ENCODE measurements around the gene PTGFRN.

The PTGFRN gene

DNA sequence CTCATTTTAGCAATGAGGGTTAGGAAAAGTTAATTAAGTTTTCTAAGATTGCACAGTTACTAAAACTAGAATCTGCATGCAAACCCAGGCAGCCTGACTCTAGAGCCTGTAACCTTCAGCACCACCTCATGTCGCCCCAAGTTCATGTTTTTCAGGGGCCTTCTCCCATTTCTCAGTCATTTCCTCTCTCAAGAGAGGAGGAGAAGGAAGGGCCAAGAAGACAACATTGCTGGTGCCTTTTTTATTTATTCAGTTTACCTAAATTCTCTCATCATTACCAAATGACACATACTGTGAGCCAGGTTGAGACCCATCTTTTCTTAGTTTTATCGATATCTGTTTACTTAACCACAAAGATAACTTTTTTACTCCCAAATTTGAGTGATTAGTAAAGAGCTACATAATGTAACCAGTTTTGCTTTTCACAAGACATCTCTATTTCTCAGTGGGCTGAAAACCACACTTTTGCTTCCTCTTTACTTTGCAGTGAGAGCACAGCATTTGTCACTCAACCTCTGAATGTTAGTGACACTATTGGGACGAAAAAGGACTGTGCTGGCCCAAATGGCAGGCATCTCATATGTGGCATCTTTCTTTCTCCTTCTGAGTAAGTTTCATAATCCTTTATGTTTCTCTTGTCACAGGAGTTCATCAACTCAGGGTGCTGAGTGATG, 91.7 kb downstream of the PTGFRN start, which contains the start of gene CD101:
Gene CD101 (plus strand): TSS at position 507 of the 674 bp plus-strand sequence. CDS start 58 bp downstream, at position 565.
- no peak for DNase-seq (ENCODE audit: low spot score)

- no peak for DNase-seq (ENCODE audit: low spot score)
These were observed 93.6 kb downstream of the PTGFRN start for GRCh38 chr1:117003223-117003875.

DNA sequence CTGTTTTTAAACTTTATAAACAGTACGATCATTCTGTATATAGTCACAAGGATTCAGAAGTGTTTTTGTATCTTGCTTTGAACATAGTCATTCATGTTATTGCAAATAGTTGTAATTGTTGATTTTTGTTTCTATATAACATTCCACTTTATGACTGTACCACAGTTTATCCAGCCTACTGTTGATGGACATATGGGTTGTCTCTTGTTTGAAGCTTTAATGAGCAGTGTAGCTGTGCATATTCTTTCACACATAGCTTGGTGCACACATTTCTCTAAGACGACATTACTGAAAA, 98.0 kb downstream of the PTGFRN start:
- no peak for DNase-seq (ENCODE audit: low spot score)

DNA sequence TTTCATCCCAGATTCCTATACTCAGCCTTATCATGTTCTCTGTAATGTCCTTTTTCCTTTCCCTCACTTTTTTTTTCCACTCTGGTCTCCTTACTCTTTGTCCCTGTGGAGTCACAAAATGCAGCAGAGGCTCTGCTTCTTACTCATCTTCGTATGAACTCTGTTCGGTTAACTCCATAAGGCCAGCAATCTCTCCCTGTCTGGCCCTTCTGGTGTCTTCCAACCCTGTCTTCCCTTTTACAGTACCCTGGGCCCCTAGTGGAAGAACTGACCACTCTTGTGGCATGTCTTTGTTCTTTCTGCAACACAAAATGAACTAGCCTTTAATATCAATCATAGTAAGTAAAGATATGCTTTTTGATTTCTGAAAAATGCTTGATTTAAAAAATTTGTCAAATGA, 98.9 kb downstream of the PTGFRN start:
- no peak for DNase-seq (ENCODE audit: low spot score)

GRCh38 chr1:117009132-117009531, 99.4 kb downstream of the PTGFRN start:
- peak; percentile 28 for DNase-seq (ENCODE audit: low spot score)

DNA sequence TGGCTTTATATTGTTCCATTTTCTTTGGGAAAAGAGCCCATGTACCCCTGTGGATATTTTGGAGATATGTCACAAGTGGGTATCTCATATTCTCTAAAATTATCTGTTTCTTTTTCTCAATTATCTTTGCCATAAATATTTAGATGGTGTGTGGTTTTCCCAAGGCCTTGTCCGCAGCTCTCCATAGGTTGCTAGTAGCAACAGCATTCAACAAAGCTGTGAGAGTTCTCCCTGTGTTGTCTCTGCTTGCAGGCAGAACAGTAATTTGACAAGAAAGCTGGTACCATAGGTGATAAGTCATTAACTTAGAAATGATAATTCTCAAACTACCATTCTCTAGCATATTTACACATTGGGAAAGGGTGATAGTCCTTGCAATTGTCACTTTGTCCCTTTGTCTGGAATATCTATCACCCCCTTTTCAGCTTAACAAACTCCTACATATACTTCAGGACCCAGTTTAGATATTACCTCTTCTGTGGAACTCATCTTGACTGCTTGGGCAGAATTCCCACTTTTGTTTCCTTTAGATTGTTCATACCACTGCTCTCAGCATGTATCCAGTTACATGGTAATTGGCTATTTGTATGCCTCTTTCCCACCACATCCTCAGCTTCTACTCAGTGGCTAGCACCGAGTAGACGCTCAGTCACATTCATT, 100.7 kb downstream of the PTGFRN start:
- DNase-seq (ENCODE audit: low spot score): no peak

GRCh38 chr1:117011334-117011733, 101.6 kb downstream of the PTGFRN start:
- DNase-seq (ENCODE audit: low spot score): no peak

DNA sequence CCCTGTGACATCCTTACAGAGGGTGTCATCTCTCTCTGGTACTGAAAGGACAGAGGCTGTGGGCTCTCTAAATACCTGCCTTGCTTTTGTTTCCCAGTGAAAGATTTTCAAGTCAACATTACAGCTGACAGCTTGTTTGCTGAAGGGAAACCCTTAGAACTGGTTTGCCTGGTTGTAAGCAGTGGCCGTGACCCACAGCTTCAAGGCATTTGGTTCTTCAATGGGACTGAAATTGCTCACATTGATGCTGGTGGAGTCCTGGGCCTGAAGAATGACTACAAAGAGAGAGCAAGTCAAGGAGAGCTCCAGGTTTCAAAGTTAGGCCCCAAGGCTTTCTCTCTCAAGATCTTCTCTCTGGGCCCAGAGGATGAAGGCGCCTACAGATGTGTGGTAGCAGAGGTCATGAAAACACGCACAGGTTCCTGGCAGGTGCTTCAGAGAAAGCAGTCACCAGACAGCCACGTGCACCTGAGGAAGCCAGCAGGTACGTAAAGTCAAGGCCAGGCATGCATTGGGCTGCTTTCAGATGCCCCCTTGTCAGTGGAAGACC, 103.7 kb downstream of the PTGFRN start:
- DNase-seq (ENCODE audit: low spot score): no peak

- no peak for DNase-seq (ENCODE audit: low spot score)
These were observed 104.5 kb downstream of the PTGFRN start for GRCh38 chr1:117014209-117014608.

DNA sequence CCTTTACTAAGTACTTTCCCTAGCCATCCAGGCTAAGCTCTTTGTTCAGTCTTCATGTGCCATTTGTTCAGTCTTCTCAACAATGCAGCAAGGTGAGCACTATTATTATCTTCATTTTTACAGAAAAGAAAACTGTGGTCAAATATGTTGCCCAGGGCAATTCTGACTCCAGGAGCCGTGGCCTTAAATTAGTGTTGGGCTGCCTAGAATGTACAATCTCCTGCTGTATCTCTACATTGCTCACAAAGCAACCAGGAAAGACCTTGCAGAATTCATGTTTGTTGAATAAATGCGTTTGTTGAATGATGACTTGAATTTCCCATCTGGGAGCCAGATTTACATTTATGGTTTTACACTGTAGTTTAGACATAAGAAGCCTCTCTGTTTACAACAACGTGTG, 106.0 kb downstream of the PTGFRN start:
- no peak for DNase-seq (ENCODE audit: low spot score)

DNA sequence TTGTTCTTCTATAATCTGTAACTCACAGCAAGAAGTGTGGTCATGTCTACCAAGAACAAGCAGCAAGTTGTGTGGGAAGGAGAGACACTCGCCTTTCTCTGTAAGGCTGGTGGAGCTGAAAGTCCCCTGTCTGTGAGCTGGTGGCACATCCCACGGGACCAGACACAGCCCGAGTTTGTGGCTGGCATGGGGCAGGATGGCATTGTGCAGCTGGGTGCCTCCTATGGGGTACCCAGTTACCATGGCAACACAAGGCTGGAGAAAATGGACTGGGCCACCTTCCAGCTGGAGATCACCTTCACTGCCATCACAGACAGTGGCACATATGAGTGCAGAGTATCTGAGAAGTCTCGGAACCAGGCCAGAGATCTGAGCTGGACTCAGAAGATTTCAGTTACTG, 107.3 kb downstream of the PTGFRN start:
- no peak for DNase-seq (ENCODE audit: low spot score)

GRCh38 chr1:117017648-117018047, 107.9 kb downstream of the PTGFRN start:
- DNase-seq (ENCODE audit: low spot score): no peak

DNA sequence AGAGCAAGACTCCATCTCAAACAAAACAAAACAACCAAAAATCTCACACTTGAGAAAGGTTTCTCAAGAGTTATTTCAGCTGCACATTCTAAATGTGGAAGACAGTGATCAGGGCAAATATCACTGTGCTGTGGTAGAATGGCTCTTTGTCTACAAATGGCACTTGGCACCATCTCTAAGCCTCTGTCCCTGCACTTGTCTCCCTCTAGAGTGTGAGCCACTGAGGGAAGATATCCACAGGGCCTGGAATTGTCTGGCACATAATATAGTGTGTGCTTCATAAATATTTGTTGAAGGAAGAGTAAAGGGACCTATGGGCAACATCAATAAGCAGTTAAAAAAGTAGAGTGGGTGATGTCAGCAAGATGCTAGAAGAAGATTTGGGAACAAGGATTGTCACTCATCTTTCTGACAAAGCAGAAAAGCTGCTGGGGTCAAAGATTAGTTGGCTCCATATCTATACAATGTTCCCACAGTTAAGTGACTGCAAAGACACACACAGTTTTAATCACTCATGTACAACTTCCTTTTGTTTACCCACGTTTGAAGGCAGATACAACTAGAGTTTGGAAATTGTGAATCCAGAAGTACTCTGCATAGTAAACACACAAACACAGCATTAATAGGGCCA, 110.9 kb downstream of the PTGFRN start:
- DNase-seq (ENCODE audit: low spot score): no peak

GRCh38 chr1:117022114-117022513, 112.4 kb downstream of the PTGFRN start:
- no peak for DNase-seq (ENCODE audit: low spot score)

DNA sequence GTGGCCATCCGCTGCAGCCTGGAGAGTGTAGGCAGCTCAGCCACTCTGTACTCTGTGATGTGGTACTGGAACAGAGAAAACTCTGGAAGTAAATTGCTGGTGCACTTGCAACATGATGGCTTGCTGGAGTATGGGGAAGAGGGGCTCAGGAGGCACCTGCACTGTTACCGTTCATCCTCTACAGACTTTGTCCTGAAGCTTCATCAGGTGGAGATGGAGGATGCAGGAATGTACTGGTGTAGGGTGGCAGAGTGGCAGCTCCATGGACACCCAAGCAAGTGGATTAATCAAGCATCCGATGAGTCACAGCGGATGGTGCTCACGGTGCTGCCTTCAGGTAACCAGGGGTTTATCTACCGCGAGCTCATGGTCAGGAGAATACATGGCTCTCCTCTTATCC, 115.9 kb downstream of the PTGFRN start:
- no peak for DNase-seq (ENCODE audit: low spot score)

DNA sequence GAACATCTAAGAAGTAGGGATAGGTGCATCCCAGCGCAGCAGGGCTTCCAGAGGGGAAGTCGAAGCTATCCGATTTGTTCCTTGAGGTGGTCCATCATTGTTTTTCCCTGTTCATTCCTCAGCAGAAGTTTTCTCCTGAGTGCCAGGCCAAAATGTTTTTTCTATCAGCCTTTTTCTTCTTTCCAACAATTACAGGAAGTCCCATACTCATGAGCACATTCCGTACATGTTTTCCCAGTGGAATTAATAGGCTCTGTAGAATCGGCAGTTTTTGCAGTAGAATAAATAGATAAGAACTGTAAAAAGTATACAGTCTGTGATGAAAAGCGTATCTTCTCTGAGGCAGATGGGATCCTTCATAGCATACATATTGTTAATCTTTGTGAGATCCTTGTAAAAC, 116.6 kb downstream of the PTGFRN start:
- peak; percentile 28 for DNase-seq (ENCODE audit: low spot score)

DNA sequence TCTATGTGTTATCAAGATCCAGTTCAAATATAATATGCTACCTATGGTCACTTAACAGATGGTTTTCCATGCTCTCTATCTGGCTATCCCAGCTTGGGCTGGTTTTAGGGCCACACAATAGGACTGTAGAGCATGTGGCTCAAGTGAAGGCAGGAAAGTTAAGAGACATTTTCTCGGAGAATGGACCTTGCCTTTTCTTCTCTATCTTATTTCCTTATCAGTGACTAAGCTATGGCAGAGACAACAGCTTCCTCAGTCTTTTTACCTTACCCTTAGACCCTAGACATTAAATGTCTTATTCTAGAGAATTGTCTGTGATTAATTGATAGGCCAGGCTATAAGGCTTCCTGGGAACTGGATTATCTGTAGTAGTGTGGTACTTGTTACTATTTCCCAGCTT, 120.0 kb downstream of the PTGFRN start:
- no peak for DNase-seq (ENCODE audit: low spot score)

DNA sequence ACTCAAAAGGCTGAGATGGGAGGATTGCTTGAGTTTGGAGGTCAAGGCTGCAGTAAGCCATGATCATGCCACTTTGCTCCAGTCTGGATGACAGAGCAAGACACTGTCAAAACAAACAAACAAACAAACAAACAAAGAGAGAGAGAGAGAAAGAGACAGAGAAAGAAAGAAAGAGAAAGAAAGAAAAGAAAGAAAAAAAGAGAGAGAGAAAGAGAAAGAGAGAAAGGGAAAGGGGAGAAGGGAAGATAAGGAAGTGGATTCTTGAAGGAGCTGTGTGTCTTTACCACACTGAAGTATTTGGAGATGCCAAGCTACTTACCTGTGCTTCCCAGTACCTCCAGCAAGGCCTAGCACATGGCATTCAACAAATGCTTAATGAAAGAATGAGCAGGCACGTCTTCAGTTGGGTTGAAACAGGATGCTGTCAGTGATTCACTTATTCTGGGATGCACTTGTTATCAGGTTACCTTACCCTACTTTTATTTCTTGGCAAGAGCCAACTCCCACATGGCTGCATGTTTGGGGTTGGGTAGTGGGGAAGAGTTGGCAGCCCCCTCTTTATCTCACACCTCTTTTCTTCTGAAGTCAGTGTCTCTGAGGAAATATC, 120.7 kb downstream of the PTGFRN start:
- no peak for DNase-seq (ENCODE audit: low spot score)

DNA sequence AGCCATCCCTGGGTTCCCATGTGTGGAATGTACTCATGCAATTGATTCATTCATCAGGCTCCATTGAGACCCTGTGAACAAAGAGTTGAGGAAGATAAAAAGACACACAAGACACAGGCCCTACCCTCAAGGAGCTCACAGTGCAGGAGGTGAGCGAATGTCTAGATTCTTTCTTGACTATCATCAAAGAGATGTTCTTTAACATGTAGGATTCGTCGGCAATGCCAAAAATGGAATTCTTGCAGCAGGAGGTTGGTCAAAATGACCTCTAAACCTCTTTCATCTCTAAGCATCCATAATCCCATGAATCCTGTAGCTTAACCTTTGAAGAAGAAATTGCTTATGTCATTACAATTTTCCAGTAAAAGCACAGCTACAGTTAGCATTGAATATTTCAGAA, 122.5 kb downstream of the PTGFRN start:
- no peak for DNase-seq (ENCODE audit: low spot score)

GRCh38 chr1:117032681-117033539, 123.2 kb downstream of the PTGFRN start:
- no peak for DNase-seq (ENCODE audit: low spot score)

GRCh38 chr1:117033772-117034171, 124.1 kb downstream of the PTGFRN start:
- DNase-seq (ENCODE audit: low spot score): no peak
